ENCODE results near the gene ADGRD1. TPM values are rescaled to one million over a fixed set of nuclear protein-coding genes. Genes with fewer than 3 reads are reported as not detected.

Gene ADGRD1
- total RNA-seq, 1 donor from 2014 or later: 0.08 TPM

GRCh38 chr12:131188131-131189050, 234.7 kb downstream of the ADGRD1 start:
- TF ChIP-seq CTCF (IDR thresholded peaks at IDR 0.05; ENCODE audit: insufficient read depth, low read length, poor library complexity, severe bottlenecking): no peak
- Histone ChIP-seq H3K36me3 (ENCODE audit: control insufficient read depth, insufficient read depth, low read length) (no peaks in the 10 kb centered on the region), H3K4me3 (ENCODE audit: low read depth, low read length) (no peak overlapping the region), H3K27me3 (ENCODE audit: control insufficient read depth, insufficient read depth, low read length) (no peaks in the 10 kb centered on the region)
- no peak for DNase-seq (ENCODE audit: low read depth)

GRCh38 chr12:131189781-131190180, 236.1 kb downstream of the ADGRD1 start:
- TF ChIP-seq CTCF (IDR thresholded peaks at IDR 0.05; ENCODE audit: insufficient read depth, low read length, poor library complexity, severe bottlenecking): no peak
- Histone ChIP-seq H3K4me3 (ENCODE audit: low read depth, low read length) (no peak overlapping the region), H3K27me3 (ENCODE audit: control insufficient read depth, insufficient read depth, low read length) (no peaks in the 10 kb centered on the region), H3K36me3 (ENCODE audit: control insufficient read depth, insufficient read depth, low read length) (no peaks in the 10 kb centered on the region)
- no peak for DNase-seq (ENCODE audit: low read depth)

GRCh38 chr12:131190965-131191364, 237.3 kb downstream of the ADGRD1 start:
- no peaks in the 10 kb centered on the region for H3K36me3 ChIP-seq (ENCODE audit: control insufficient read depth, insufficient read depth, low read length)
- H3K27me3 ChIP-seq (ENCODE audit: control insufficient read depth, insufficient read depth, low read length): no peaks in the 10 kb centered on the region
- DNase-seq (ENCODE audit: low read depth): no peak
- H3K4me3 ChIP-seq (ENCODE audit: low read depth, low read length): no peak overlapping the region
- no peak for TF ChIP-seq CTCF (IDR thresholded peaks at IDR 0.05; ENCODE audit: insufficient read depth, low read length, poor library complexity, severe bottlenecking)

Other genes starting within 250 kb of the ADGRD1 start
- gene RIMBP2, start 237.6 kb upstream of the ADGRD1 start, total RNA-seq: 0.50 and 0.82 TPM in 2 replicates
- gene STX2, start 114.7 kb upstream of the ADGRD1 start, total RNA-seq: 19.4 and 24.4 TPM in 2 replicates
- gene RAN, start 81.8 kb upstream of the ADGRD1 start, total RNA-seq: 344 and 351 TPM in 2 replicates

All from kidney epithelial cell (primary cell).